Thyroid gland (tissue), 4 donors: ENCODE measurements around the gene FTH1.

Experiments
- POLR2A ChIP-seq, 2 donors: fragments of 450-650 bp; IDR thresholded peaks; one replicate each; pipeline ENCODE4 v1.6.1; 2017; ENCODE audit warnings: antibody characterized with exemption in 2 of 2, mild to moderate bottlenecking in 2 of 2, moderate library complexity in 1 of 2
- TF ChIP-seq, protein P1 (sequence below), 6 experiments: fragments of 200-600 bp in 3 of 6; fragments of 450-650 bp in 3 of 6; sonication (generic) in 3 of 6; IDR thresholded peaks; one replicate each; pipeline ENCODE4 v1.5.1; 2016 to 2019; ENCODE audit warnings: antibody characterized with exemption in 6 of 6, mild to moderate bottlenecking in 2 of 6, inconsistent platforms in 1 of 6, moderate library complexity in 1 of 6

DNA sequence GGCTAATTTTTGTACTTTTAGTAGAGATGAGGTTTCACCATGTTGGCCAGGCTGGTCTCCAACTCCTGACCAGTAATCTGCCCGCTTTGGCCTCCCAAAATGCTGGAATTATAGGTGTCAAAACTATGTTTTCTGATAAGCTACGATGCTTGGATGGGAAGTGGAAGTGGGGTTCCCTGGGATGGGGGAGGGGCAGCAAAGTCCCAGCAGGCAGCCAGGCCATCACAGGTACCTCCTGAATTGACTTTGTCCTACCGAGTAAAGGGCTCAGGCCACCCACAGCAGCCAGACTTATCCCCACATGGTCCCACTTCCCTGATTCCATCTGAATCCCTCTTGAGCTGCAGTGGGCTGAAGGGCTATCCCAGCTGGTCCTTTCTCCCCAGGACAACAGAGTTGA lies 6.9 kb downstream of the FTH1 start:
- TF ChIP-seq, protein P1, sequence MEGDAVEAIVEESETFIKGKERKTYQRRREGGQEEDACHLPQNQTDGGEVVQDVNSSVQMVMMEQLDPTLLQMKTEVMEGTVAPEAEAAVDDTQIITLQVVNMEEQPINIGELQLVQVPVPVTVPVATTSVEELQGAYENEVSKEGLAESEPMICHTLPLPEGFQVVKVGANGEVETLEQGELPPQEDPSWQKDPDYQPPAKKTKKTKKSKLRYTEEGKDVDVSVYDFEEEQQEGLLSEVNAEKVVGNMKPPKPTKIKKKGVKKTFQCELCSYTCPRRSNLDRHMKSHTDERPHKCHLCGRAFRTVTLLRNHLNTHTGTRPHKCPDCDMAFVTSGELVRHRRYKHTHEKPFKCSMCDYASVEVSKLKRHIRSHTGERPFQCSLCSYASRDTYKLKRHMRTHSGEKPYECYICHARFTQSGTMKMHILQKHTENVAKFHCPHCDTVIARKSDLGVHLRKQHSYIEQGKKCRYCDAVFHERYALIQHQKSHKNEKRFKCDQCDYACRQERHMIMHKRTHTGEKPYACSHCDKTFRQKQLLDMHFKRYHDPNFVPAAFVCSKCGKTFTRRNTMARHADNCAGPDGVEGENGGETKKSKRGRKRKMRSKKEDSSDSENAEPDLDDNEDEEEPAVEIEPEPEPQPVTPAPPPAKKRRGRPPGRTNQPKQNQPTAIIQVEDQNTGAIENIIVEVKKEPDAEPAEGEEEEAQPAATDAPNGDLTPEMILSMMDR (IDR thresholded peaks at IDR 0.05): no peak
- no peak for TF ChIP-seq POLR2A (IDR thresholded peaks at IDR 0.05)
